Measurements from ENCODE around the gene TFEC.

The TFEC gene

GRCh38 chr7:115914951-115915350 lies 115.6 kb downstream of the TFEC start:
- no peak for DNase-seq
- no peak overlapping the region for H3K23ac ChIP-seq (ENCODE audit: low read length in 2 of 2)
- H3K79me1 ChIP-seq (replicated peaks; ENCODE audit: low read length, poor library complexity, severe bottlenecking): no peaks in the 10 kb centered on the region
- no peaks in the 10 kb centered on the region for H3K9me3 ChIP-seq (ENCODE audit: control insufficient read depth, low read length)
- no peak overlapping the region for H3K27ac ChIP-seq (ENCODE audit: low read length, poor library complexity, severe bottlenecking)
- no peaks in the 10 kb centered on the region for H3K4me1 ChIP-seq (ENCODE audit: control insufficient read depth, insufficient read depth, low read depth, low read length)
- H2BK120ac ChIP-seq (ENCODE audit: low read depth, low read length): no peak overlapping the region
- no peak overlapping the region for H3K4me2 ChIP-seq (ENCODE audit: low read length, poor library complexity, severe bottlenecking)
- H3K18ac ChIP-seq (ENCODE audit: low read depth in 1 of 2, low read length in 2 of 2): no peak overlapping the region
- H4K8ac ChIP-seq (ENCODE audit: low read length): no peak overlapping the region
- no peak overlapping the region for H2AK5ac ChIP-seq (ENCODE audit: low read length, severe bottlenecking)
- H3K4me3 ChIP-seq (ENCODE audit: insufficient read depth in 1 of 2, low read depth in 1 of 2, low read length in 2 of 2): no peak overlapping the region
- H3K14ac ChIP-seq (ENCODE audit: low read length in 2 of 2): no peak overlapping the region
- H3K4ac ChIP-seq (ENCODE audit: low read depth in 1 of 2, low read length in 2 of 2): no peak overlapping the region
- H2AFZ ChIP-seq (ENCODE audit: low read depth, low read length): no peak overlapping the region
- H3K36me3 ChIP-seq (ENCODE audit: control insufficient read depth in 1 of 2, insufficient read depth in 2 of 2, low read depth in 1 of 2, low read length in 2 of 2): no peaks in the 10 kb centered on the region
- no peaks in the 10 kb centered on the region for H3K27me3 ChIP-seq (ENCODE audit: control insufficient read depth in 1 of 2, insufficient read depth in 1 of 2, low read length in 2 of 2)
- no peak overlapping the region for H2BK12ac ChIP-seq (ENCODE audit: low read length in 2 of 2)
- H2BK15ac ChIP-seq (ENCODE audit: low read depth, poor library complexity, severe bottlenecking): no peak overlapping the region
- H2BK5ac ChIP-seq (ENCODE audit: low read depth, low read length, poor library complexity, severe bottlenecking): no peak overlapping the region
- H4K91ac ChIP-seq (ENCODE audit: low read length): no peak overlapping the region
- no CpG with 5 or more reads among the region's 1 CpG for WGBS
- peak overlapping the region; percentile 22 for H3K9ac ChIP-seq (ENCODE audit: low read length)

- no peak overlapping the region for H3K14ac ChIP-seq (ENCODE audit: low read length in 2 of 2)
- no peak overlapping the region for H3K23ac ChIP-seq (ENCODE audit: low read length in 2 of 2)
- no peak overlapping the region for H3K4ac ChIP-seq (ENCODE audit: low read depth in 1 of 2, low read length in 2 of 2)
- H3K9ac ChIP-seq (ENCODE audit: low read length): peak overlapping the region; percentile 34
- H2BK12ac ChIP-seq (ENCODE audit: low read length in 2 of 2): no peak overlapping the region
- H3K36me3 ChIP-seq (ENCODE audit: control insufficient read depth in 1 of 2, insufficient read depth in 2 of 2, low read depth in 1 of 2, low read length in 2 of 2): no peaks in the 10 kb centered on the region
- no peak overlapping the region for H3K4me3 ChIP-seq (ENCODE audit: insufficient read depth in 1 of 2, low read depth in 1 of 2, low read length in 2 of 2)
- no peak overlapping the region for H3K18ac ChIP-seq (ENCODE audit: low read depth in 1 of 2, low read length in 2 of 2)
- H2BK5ac ChIP-seq (ENCODE audit: low read depth, low read length, poor library complexity, severe bottlenecking): no peak overlapping the region
- DNase-seq: peak; percentile 15
- H3K4me2 ChIP-seq (ENCODE audit: low read length, poor library complexity, severe bottlenecking): no peak overlapping the region
- no peak overlapping the region for H4K91ac ChIP-seq (ENCODE audit: low read length)
- 83% methylated on average over 2 of the region's 3 CpGs for WGBS
- no peak overlapping the region for H3K27ac ChIP-seq (ENCODE audit: low read length, poor library complexity, severe bottlenecking)
- H4K8ac ChIP-seq (ENCODE audit: low read length): no peak overlapping the region
- H3K4me1 ChIP-seq (ENCODE audit: control insufficient read depth, insufficient read depth, low read depth, low read length): no peaks in the 10 kb centered on the region
- no peaks in the 10 kb centered on the region for H3K9me3 ChIP-seq (ENCODE audit: control insufficient read depth, low read length)
- H2BK15ac ChIP-seq (ENCODE audit: low read depth, poor library complexity, severe bottlenecking): no peak overlapping the region
- H2AFZ ChIP-seq (ENCODE audit: low read depth, low read length): no peak overlapping the region
- no peak overlapping the region for H2BK120ac ChIP-seq (ENCODE audit: low read depth, low read length)
- no peaks in the 10 kb centered on the region for H3K27me3 ChIP-seq (ENCODE audit: control insufficient read depth in 1 of 2, insufficient read depth in 1 of 2, low read length in 2 of 2)
- no peaks in the 10 kb centered on the region for H3K79me1 ChIP-seq (replicated peaks; ENCODE audit: low read length, poor library complexity, severe bottlenecking)
- H2AK5ac ChIP-seq (ENCODE audit: low read length, severe bottlenecking): no peak overlapping the region
These were observed 119.1 kb downstream of the TFEC start for GRCh38 chr7:115911465-115911864.

- Histone ChIP-seq H4K8ac (ENCODE audit: low read length) (no peak overlapping the region), H2AK5ac (ENCODE audit: low read length, severe bottlenecking) (no peak overlapping the region), H2BK15ac (ENCODE audit: low read depth, poor library complexity, severe bottlenecking) (no peak overlapping the region), H2AFZ (ENCODE audit: low read depth, low read length) (no peak overlapping the region), H3K4me3 (ENCODE audit: insufficient read depth in 1 of 2, low read depth in 1 of 2, low read length in 2 of 2) (peak overlapping the region in 1 of 2 experiments; percentile 12), H3K4me2 (ENCODE audit: low read length, poor library complexity, severe bottlenecking) (no peak overlapping the region), H2BK120ac (ENCODE audit: low read depth, low read length) (no peak overlapping the region), H3K79me1 (replicated peaks; ENCODE audit: low read length, poor library complexity, severe bottlenecking) (no peaks in the 10 kb centered on the region), H3K23ac (ENCODE audit: low read length in 2 of 2) (no peak overlapping the region), H3K27ac (ENCODE audit: low read length, poor library complexity, severe bottlenecking) (no peak overlapping the region), H3K27me3 (ENCODE audit: control insufficient read depth in 1 of 2, insufficient read depth in 1 of 2, low read length in 2 of 2) (no peaks in the 10 kb centered on the region), H3K14ac (ENCODE audit: low read length in 2 of 2) (no peak overlapping the region), H3K9ac (ENCODE audit: low read length) (peak overlapping the region; percentile 34), H2BK5ac (ENCODE audit: low read depth, low read length, poor library complexity, severe bottlenecking) (no peak overlapping the region), H3K36me3 (ENCODE audit: control insufficient read depth in 1 of 2, insufficient read depth in 2 of 2, low read depth in 1 of 2, low read length in 2 of 2) (no peaks in the 10 kb centered on the region), H2BK12ac (ENCODE audit: low read length in 2 of 2) (no peak overlapping the region), H3K18ac (ENCODE audit: low read depth in 1 of 2, low read length in 2 of 2) (no peak overlapping the region), H3K4ac (ENCODE audit: low read depth in 1 of 2, low read length in 2 of 2) (no peak overlapping the region), H3K9me3 (ENCODE audit: control insufficient read depth, low read length) (no peaks in the 10 kb centered on the region), H4K91ac (ENCODE audit: low read length) (no peak overlapping the region), H3K4me1 (ENCODE audit: control insufficient read depth, insufficient read depth, low read depth, low read length) (no peaks in the 10 kb centered on the region)
- DNase-seq: peak; percentile 45
- WGBS: 15% methylated on average over 3 of the region's 5 CpGs
These were observed 119.9 kb downstream of the TFEC start for GRCh38 chr7:115910541-115911164.

GRCh38 chr7:115906731-115907130 lies 123.8 kb downstream of the TFEC start:
- H2BK15ac ChIP-seq (ENCODE audit: low read depth, poor library complexity, severe bottlenecking): no peak overlapping the region
- no peak overlapping the region for H4K8ac ChIP-seq (ENCODE audit: low read length)
- no peak overlapping the region for H3K4me3 ChIP-seq (ENCODE audit: insufficient read depth in 1 of 2, low read depth in 1 of 2, low read length in 2 of 2)
- H2BK12ac ChIP-seq (ENCODE audit: low read length in 2 of 2): no peak overlapping the region
- H2BK120ac ChIP-seq (ENCODE audit: low read depth, low read length): no peak overlapping the region
- no peak overlapping the region for H3K4ac ChIP-seq (ENCODE audit: low read depth in 1 of 2, low read length in 2 of 2)
- H3K27ac ChIP-seq (ENCODE audit: low read length, poor library complexity, severe bottlenecking): no peak overlapping the region
- H4K91ac ChIP-seq (ENCODE audit: low read length): no peak overlapping the region
- no peak overlapping the region for H3K14ac ChIP-seq (ENCODE audit: low read length in 2 of 2)
- 80% methylated on average over 1 of the region's 1 CpG for WGBS
- H3K27me3 ChIP-seq (ENCODE audit: control insufficient read depth in 1 of 2, insufficient read depth in 1 of 2, low read length in 2 of 2): no peaks in the 10 kb centered on the region
- no peak overlapping the region for H2AFZ ChIP-seq (ENCODE audit: low read depth, low read length)
- DNase-seq: no peak
- no peaks in the 10 kb centered on the region for H3K36me3 ChIP-seq (ENCODE audit: control insufficient read depth in 1 of 2, insufficient read depth in 2 of 2, low read depth in 1 of 2, low read length in 2 of 2)
- no peaks in the 10 kb centered on the region for H3K9me3 ChIP-seq (ENCODE audit: control insufficient read depth, low read length)
- no peak overlapping the region for H3K9ac ChIP-seq (ENCODE audit: low read length)
- H3K79me1 ChIP-seq (replicated peaks; ENCODE audit: low read length, poor library complexity, severe bottlenecking): no peaks in the 10 kb centered on the region
- no peak overlapping the region for H3K23ac ChIP-seq (ENCODE audit: low read length in 2 of 2)
- no peak overlapping the region for H2BK5ac ChIP-seq (ENCODE audit: low read depth, low read length, poor library complexity, severe bottlenecking)
- no peak overlapping the region for H2AK5ac ChIP-seq (ENCODE audit: low read length, severe bottlenecking)
- no peaks in the 10 kb centered on the region for H3K4me1 ChIP-seq (ENCODE audit: control insufficient read depth, insufficient read depth, low read depth, low read length)
- H3K4me2 ChIP-seq (ENCODE audit: low read length, poor library complexity, severe bottlenecking): no peak overlapping the region
- no peak overlapping the region for H3K18ac ChIP-seq (ENCODE audit: low read depth in 1 of 2, low read length in 2 of 2)
